DMS53 treated with DMSO at 0.1 percent for 48 hours (cell line): ENCODE measurements around the gene DERA.
"Not testable (repeated sequence)": the region's sequence is repeated elsewhere in the genome, so short reads cannot be mapped to it uniquely, and the experiment has no call there.

ENCODE experiments used
- DNase-seq: peaks from one replicate; lab custom pipeline; 2025; ENCODE audit not compliant: unreplicated experiment; lab: John Stamatoyannopoulos, UW

Gene DERA

GRCh38 chr12:16006752-16007151, 95.6 kb downstream of the DERA start:
- DNase-seq, result no peak

GRCh38 chr12:16008421-16008824, 97.3 kb downstream of the DERA start:
- no peak for DNase-seq

- DNase-seq, result no peak
Observed at GRCh38 chr12:16012117-16012516, 101.0 kb downstream of the DERA start.

GRCh38 chr12:16013722-16014121, 102.6 kb downstream of the DERA start:
- DNase-seq, result not testable (repeated sequence)

- not testable (repeated sequence) for DNase-seq
Observed at GRCh38 chr12:16014394-16014793, 103.3 kb downstream of the DERA start.

GRCh38 chr12:16016748-16017147, 105.6 kb downstream of the DERA start:
- DNase-seq, result no peak

- DNase-seq, result no peak
Observed at GRCh38 chr12:16018306-16018705, 107.2 kb downstream of the DERA start.

GRCh38 chr12:16019136-16019535, 108.0 kb downstream of the DERA start:
- DNase-seq, result no peak

GRCh38 chr12:16020031-16020430, 108.9 kb downstream of the DERA start:
- DNase-seq, result no peak

GRCh38 chr12:16021026-16021425, 109.9 kb downstream of the DERA start:
- DNase-seq, result no peak

GRCh38 chr12:16021676-16022075, 110.5 kb downstream of the DERA start:
- no peak for DNase-seq

- no peak for DNase-seq
Observed at GRCh38 chr12:16027002-16027401, 115.9 kb downstream of the DERA start.

- DNase-seq, result peak; percentile 98
Observed at GRCh38 chr12:16030744-16031143, 119.6 kb downstream of the DERA start.

GRCh38 chr12:16034136-16034817, 123.1 kb downstream of the DERA start:
- no peak for DNase-seq

GRCh38 chr12:16036073-16036472, 124.9 kb downstream of the DERA start:
- DNase-seq, result no peak

GRCh38 chr12:16037533-16037932, 126.4 kb downstream of the DERA start:
- DNase-seq, result peak; percentile 75

GRCh38 chr12:16043480-16043879, 132.3 kb downstream of the DERA start:
- DNase-seq, result no peak

GRCh38 chr12:16046266-16046665, 135.1 kb downstream of the DERA start:
- no peak for DNase-seq

- no peak for DNase-seq
Observed at GRCh38 chr12:16048511-16048910, 137.4 kb downstream of the DERA start.

- no peak for DNase-seq
Observed at GRCh38 chr12:16056910-16057309, 145.8 kb downstream of the DERA start.

- not testable (repeated sequence) for DNase-seq
Observed at GRCh38 chr12:16057351-16057751, 146.2 kb downstream of the DERA start.

- DNase-seq, result peak; percentile 22
Observed at GRCh38 chr12:16062611-16063010, 151.5 kb downstream of the DERA start.

- DNase-seq, result peak; percentile 45
Observed at GRCh38 chr12:16063726-16064125, 152.6 kb downstream of the DERA start.
